ENCODE measurements around the gene ZFHX3.

ZFHX3 gene

GRCh38 chr16:72950669-72951068 lies 97.3 kb downstream of the ZFHX3 start:
- no peak for DNase-seq (ENCODE audit: low read depth in 3 of 3)

GRCh38 chr16:72948238-72948829 lies 99.6 kb downstream of the ZFHX3 start:
- DNase-seq (ENCODE audit: low read depth in 3 of 3) = no peak

GRCh38 chr16:72947379-72948237 lies 100.3 kb downstream of the ZFHX3 start:
- no peak for DNase-seq (ENCODE audit: low read depth in 3 of 3)

- no peak for DNase-seq (ENCODE audit: low read depth in 3 of 3)
Observed at GRCh38 chr16:72946474-72947194, 101.3 kb downstream of the ZFHX3 start.

GRCh38 chr16:72946063-72946462 lies 101.9 kb downstream of the ZFHX3 start:
- no peak for DNase-seq (ENCODE audit: low read depth in 3 of 3)

GRCh38 chr16:72945611-72946010 lies 102.3 kb downstream of the ZFHX3 start:
- no peak for DNase-seq (ENCODE audit: low read depth in 3 of 3)

GRCh38 chr16:72944757-72945485 lies 103.0 kb downstream of the ZFHX3 start:
- DNase-seq (ENCODE audit: low read depth in 3 of 3) = no peak

GRCh38 chr16:72942021-72942420 lies 105.9 kb downstream of the ZFHX3 start:
- no peak for DNase-seq (ENCODE audit: low read depth in 3 of 3)

GRCh38 chr16:72940886-72941285 lies 107.0 kb downstream of the ZFHX3 start:
- DNase-seq (ENCODE audit: low read depth in 3 of 3) = no peak

- DNase-seq (ENCODE audit: low read depth in 3 of 3) = no peak
Observed at GRCh38 chr16:72939247-72939646, 108.7 kb downstream of the ZFHX3 start.

GRCh38 chr16:72938795-72939164 lies 109.1 kb downstream of the ZFHX3 start:
- no peak for DNase-seq (ENCODE audit: low read depth in 3 of 3)

GRCh38 chr16:72937916-72938794 lies 109.8 kb downstream of the ZFHX3 start:
- no peak for DNase-seq (ENCODE audit: low read depth in 3 of 3)

GRCh38 chr16:72937360-72937759 lies 110.6 kb downstream of the ZFHX3 start:
- DNase-seq (ENCODE audit: low read depth in 3 of 3) = no peak

GRCh38 chr16:72936408-72936807 lies 111.5 kb downstream of the ZFHX3 start:
- no peak for DNase-seq (ENCODE audit: low read depth in 3 of 3)

GRCh38 chr16:72935896-72936295 lies 112.0 kb downstream of the ZFHX3 start:
- no peak for DNase-seq (ENCODE audit: low read depth in 3 of 3)

- DNase-seq (ENCODE audit: low read depth in 3 of 3) = no peak
Observed at GRCh38 chr16:72934636-72935403, 113.1 kb downstream of the ZFHX3 start.

GRCh38 chr16:72932677-72933335 lies 115.1 kb downstream of the ZFHX3 start:
- DNase-seq (ENCODE audit: low read depth in 3 of 3) = no peak

GRCh38 chr16:72932050-72932449 lies 115.9 kb downstream of the ZFHX3 start:
- no peak for DNase-seq (ENCODE audit: low read depth in 3 of 3)

- DNase-seq (ENCODE audit: low read depth in 3 of 3) = no peak
Observed at GRCh38 chr16:72930396-72930795, 117.5 kb downstream of the ZFHX3 start.
